HG02884 (cell line): ENCODE results near the gene DNAJB8.

Experiments
- ATAC-seq: cut with Tn5 transposase; IDR thresholded peaks from one replicate; pipeline ENCODE4 v1.9.1; 2021; ENCODE audit warnings: mild to moderate bottlenecking, moderate library complexity; ENCODE audit not compliant: unreplicated experiment

Gene DNAJB8

DNA sequence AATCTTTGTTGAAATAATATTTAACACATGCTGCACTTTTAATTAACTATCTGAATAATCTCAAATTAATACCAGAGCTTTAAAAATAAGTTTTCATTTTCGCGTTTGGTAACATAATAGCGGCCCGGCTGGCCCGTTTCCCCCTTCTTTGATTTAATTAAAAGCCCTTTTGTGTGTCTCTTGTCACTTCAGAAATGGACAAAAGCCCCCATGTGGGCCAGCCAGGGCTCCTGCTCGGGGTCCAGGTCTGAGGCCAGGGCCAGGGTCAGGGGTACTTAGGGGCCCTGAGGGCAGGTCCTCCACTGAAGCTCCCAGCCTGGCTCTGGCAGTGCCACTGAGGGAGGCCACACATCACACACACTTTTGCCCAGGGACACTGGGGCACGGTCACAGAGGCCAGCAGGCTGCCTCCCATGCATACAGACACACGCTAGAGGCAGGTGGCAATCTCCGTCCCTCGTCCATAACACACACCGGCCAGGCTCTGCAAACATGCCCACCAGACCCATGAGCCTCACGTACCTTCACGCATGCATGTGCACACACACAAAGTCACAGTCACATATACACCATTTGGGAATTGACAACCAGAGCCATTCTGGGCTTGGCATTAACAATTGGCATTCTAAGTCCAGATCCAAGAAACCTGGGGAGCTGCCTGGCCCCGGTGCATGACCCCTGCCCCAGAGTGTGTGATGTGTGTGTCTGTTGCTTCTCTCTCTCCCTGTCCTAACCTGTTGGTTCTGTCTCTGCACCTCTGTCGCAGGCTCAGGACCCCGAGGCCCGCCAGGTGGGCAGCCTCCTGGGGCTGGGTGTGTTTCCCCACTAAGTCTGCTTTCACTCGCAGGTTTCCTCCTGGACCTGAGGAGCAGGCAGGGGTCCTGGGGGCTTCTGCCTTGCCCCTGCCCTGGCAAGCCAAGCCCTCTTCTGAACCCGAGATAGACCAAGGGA, 38.5 kb downstream of the DNAJB8 start:
- ATAC-seq = no peak

DNA sequence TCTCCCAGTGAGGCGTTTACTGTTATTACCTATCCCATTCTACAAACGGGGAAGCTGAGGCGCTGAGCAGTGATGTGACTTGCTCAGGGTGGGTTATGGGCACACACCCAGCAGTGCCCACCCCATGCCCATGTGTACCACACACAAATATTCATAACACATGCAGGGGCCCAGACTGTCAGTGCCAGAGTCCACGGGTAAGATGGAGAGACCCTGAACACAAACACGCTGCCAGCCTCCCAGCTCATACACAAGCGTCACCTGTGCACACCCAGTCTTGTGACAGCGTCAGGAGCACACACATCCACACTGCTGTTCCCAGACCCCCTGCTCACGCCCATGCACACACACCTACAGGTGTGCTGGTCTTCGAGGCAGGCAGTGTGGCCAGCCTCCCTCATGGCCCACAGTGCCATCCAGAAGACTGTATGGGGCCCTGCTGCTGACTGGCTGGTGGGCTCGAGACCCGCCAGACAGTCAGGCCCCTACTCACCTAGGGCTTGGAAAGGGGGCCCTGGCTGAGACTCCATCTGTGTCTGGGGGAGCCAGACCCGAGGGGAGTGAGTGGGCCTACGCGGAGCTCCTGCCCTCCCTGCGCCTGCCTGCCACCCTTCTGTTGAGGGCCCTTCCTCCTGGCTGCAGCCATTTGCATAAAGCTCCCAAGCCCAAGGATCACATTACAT, 39.4 kb downstream of the DNAJB8 start:
- no peak for ATAC-seq

DNA sequence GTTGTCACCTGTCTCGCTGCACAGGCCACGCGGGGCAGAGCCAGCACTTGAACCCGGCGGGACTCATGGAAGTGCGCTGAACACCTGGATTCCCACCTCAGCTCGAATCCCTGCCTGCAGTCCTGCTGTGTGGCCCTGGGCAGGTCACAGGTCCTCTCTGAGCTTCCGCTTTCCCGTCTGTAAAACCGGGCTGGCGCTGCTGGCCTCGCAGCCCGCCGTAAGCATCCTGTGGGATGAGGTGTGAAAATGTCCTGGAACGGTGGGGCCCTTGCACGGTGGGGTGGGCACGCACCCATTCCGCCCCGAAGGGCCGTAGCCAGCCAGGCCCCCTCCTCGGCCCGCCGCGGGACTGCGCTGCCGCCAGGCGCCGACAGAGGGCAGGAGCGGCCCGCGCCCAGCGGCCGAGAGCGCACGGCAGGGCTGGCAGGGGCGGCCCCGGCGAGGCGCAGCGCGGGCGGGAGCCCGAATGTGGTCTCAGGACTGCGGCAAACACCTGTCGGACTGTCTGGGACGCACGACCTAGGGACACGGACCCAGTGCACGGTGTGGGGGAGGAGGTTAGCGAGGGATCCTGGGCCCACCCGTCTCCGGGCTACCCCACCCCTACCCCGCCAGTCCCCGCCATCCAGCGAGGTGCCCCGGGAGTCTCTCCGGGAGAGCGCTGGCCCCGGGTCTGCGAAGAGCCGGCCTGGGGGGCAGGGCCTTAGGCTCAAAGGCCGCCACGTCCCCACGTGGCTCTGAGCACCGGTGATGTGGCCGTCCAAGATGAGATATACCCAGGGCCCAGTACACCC, 40.4 kb downstream of the DNAJB8 start:
- ATAC-seq = no peak

DNA sequence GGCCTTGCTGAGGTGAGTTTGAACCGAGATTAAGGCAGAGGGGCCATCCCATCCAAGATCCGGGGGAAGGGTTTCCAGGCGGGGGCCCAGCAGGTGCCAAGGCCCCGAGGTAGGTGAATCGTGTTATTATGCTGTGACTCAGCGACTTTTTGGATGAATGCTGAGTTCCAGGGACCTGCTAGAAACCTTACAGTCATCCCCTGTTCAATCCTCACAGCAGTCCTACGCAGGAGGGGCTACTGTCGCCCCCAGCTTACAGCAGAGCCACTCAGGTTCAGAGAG, 40.9 kb downstream of the DNAJB8 start:
- ATAC-seq = no peak

DNA sequence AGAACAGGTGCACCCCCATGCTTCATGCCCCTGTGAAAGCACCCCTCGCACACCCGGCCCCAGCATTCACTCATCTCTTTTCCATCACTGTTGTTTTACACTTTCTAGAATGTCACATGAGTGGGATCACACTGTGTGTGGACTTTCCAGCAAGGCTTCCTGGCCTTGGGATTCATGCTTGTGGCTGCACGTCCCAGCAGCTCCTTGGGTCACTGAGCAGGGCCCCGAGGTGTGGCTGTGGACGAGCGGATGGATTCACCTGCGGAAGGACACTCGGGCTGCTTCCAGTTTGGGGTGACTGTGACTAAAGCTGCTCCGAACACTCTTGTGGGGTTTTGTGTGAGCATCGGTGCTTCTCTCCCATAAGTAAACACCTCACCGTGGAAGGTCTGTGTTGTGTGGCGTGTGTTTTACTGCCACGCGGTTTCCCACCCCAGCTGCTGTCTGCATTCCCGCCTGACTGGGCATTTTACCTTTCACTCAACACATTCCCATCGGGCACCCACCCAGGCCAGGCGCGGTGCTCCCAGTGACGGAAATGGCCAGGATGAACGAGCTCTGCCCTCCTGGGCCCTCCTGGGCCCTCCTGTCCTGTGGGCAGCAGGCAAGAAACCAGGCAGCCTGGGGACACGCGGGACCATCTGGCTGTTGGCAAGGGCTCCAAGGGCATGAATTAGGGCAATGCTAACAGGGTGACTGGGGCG, 41.4 kb downstream of the DNAJB8 start:
- ATAC-seq = no peak

DNA sequence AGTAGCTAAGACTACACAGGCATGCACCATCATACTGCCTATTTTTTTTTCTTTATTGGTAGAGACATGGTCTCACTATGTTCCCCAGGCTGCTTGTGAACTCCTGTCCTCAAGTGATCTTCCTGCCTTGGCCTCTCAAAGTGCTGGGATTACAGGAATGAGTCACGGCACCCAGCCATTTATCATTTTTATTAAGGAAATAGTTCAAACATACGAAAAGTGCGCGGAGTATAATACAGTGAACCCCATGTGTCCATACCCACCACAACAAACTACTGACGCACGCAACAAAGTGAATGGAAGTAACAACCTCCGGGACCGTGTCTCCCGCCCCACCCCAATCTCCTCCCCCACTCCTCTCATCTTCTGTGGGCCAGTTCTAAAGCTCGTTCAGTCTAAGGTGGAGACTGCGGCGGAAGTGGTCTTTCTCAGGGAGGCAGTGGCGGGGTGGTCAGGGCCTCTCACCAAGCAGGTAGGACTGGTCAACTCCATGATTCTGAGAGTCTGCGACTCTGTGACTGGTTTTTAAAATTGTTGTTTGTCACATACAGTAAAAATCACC, 42.1 kb downstream of the DNAJB8 start:
- ATAC-seq = no peak

DNA sequence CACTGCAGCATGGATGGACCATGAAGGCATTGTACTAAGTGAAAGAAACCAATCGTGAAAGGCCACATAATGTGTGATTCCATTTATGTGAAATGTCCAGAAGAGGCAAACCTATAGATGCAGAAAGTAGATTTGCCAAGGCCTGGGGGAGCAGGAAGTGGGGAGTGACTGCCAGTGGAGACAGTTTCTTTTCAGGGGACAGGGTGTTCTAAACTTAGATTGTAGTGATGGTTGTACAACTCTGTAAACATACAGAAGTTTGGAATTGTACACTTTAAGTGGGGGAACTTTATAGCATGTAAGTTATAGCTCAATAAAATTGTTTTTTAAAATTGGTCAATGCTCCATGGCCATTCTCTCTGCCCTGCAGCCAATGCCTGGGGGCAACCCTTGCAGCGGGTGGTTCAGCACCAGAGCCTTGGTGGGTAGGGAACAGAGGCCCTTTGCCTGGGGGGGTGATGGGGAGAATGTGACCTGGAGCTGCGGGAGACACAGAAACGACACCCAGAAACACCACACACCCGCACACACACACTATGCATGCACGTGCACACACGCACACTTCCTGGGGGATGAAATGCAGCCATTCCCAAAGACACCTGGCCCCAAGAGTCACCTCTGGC, 43.1 kb downstream of the DNAJB8 start:
- no peak for ATAC-seq

DNA sequence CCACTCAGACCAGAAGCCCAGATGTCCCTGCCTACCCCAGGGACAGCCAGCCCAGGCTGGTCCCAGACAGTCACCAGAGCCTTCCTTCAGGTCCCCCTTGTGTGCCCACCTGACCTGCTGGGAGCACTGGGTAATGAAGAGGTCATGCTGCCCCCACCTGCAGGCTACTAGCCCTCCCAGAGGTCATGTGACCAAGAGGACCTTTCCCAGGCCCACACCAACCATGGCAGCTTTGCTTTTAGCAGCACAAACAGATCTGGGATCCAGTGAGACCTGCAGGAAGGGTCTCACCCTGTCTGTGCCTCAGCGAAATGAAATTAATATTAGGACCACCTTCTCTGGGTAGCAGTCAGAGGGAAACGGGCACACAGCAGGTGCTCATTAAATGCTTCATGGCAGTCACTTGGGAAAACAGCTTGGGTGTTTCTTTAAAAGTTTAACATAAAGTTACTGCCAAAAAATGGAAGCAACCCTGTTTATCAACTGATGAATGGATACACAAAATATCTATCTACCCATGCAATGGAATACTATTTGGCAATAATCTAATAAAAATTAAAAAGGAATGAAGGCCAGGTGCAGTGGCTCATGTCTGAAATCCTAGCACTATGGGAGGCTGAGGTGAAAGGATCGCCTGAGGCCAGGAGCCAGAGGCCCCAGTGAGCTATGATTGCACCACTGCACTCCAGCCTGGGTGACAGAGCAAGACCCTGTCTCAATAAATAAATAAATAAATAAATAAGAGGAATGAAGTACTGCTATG, 43.7 kb downstream of the DNAJB8 start:
- no peak for ATAC-seq

DNA sequence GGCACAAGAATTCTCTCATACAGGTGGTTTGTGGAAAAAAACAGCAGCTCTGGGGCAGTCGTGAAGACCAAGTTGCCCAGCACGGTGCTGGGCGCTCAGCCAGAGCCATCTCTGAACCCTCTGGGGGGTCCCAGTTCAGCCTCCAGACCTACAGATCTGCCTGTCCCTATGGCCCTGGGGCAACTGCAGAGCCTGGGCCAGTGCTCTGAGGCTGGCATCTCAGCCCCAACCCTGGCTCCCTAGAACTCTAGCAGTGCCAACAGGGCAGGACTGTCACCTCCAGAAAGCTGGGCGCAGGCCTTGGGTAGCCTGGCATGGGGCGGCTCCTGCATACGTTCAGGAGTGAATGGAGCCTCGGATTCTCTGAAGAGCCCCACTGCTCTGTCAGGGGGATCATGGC, 44.7 kb downstream of the DNAJB8 start:
- no peak for ATAC-seq

DNA sequence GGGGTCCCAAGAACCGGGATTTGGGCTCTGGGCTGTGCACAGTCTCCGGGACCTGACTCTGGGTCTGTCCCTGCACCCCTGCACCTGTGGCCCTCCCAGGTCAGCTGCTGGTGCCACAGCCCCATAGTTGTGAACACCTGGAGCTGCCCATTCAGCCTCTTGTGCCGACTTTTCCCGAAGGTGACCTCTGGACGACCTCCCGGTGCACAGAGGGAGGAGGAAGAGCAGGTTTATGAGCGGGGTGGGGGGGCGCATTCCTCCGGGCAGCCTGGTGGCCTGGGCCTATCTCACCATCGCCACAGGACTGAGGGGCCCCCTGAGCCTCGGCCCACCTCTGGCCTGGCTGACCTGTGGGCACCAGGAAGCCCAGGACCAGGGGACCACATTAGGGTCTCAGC, 45.3 kb downstream of the DNAJB8 start:
- ATAC-seq = no peak

DNA sequence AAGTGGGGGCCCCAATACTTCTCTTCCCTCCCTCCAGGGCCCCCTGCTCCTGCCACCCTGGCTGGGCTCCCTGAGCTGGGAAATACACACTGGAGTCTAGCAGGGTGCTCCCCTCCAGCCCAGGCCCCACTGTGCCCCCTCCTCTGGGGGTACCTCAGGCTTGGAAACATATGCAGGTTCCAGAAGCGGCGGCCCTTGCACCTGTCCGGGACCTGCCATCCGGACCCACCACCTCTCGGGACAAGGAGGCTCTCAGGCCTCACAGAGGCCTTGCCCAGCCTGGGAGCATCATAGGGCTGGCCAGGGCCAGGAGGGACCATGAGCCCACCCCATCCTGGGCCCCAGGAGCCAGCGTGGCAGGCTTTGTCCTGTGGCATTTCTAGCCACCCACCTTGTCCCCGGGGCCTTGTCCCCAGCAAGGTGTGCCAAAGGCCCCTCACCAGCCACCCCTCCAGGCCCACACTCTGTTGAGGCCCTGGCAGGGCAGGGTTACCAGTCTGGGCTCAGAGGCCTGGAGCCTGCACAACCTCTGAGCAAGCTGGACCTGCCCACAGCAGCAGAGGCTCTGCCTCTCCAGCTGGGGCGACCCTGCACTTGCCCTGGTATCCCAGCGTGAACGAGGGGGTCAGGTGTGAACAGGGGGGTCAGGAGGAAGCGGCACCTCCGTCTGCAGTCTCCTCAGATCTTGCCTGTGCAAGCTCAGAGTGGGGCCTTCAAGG, 45.8 kb downstream of the DNAJB8 start:
- ATAC-seq = no peak

DNA sequence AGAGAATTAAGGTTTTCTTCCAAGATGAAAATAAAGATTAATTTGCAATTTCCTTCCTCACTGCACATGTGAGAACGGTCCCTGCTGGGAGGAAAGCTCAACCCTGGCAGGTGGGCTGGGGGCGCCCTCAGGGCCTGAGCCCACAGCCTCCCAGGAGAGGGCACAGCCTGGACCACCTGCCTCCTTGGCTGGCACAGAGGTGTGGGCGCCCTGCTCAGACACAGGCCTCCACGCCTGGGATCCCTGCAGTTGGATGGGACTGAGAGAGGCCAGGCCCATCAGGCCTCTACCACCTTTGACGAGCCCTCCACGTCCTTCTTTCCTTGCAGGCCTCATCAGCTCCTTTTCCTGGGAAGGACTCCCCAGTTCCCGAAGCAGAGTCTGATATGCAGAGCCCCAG, 46.4 kb downstream of the DNAJB8 start:
- no peak for ATAC-seq

DNA sequence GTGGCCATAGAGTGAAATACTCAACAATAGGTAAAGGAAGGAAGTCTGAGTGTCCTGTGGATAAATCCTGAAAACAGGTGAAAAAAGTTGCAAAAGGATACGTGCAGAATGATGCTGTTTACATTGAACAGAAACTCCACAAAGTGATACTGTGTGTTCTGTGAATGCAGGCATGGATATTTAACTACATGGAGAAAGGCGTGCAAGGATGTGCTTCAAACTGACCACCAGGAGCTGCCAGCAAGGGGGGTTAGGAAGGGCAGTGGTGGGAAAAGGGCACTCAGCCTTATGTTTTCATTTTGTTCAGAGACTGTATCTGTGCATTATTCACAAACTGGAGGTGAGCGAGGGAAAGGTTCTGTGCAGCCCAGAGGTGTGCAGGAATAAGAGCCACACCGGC, 47.4 kb downstream of the DNAJB8 start:
- ATAC-seq = no peak

DNA sequence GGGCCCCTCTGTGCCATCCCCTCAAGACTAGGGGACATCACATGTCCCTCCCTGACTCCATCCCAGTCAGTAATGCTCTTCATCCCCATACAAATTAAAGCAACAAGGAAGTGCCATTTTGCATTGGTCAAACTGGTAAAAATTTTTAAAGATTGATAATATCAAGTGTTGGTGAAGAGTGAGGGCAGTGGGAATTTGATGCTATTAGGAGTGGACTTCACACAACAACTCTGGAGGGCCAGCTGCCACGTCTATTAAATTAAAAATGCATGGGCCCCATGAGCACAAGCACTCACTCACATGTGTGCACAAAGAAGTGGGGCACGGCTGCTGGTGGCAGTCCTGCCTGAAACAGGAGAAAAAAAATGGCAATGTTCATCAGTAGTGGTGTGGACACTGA, 47.8 kb downstream of the DNAJB8 start:
- no peak for ATAC-seq

DNA sequence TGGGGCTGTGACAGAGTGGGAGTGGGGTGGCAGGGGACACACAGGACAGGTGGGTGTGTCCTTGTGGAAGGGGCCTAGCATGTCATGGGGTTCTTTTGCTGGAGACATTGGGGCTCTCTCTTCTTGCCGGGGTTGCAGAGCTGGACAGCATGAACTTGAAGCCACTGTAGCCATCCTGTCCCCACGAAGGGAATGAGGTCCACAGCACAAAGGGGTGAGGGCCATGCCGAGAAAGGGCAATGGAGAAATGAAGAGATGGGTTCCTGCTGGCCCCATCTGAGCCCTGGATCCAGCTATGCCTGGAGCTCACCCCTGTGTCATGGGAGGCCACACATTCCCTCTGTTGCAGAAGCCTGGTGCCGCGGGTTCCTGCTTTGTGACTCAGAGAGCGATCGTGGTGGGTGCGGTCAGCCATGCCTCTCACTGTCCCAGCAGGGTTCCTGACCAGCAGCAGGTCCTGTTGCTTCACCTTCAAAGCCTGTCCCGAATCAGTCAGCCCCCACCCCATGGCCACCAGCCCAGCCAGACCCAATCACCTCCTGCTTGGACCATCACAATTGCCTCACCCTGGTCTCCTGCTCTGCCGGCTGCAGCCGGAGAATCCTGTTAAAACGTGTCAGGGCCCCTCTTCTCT, 50.0 kb downstream of the DNAJB8 start:
- ATAC-seq = no peak

DNA sequence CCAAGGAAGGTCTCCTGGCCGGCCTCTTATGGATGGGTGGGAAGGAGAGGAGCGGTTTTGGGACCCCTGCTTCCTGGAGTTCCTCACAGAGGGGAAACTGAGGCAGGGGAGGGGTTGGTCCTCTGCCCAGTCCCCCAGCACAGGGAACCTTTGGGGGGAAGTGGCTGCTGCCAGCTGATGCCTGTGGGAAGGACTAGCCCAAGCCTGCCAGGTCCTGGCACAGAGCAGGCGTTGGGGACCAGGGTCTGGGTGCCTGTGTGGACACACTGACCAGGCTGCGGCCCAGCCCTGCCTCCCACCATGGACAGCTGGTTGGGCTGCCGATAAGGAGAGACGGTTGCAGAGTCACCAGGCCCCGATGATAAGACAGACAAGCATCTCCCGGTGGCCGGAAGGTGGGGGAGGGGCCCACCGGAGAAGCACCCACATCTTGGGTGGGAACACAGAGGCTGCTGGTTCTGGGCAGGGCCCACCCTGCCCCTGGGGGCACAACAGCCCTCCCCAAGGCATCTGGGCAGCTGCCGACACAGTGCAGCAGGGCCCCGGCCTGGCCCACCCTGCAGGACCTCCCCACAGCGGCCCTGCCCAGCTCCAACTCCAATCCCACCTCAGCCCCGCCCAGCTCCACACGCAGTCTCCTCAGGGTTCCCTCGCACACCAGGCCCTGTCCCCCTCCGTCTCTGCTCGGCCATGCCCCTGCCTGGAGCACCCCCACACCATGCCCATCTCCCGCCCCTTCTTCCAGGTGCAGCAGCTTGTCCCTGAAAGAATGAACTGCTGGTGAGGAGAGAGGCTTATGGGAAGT, 50.7 kb downstream of the DNAJB8 start:
- ATAC-seq = no peak

DNA sequence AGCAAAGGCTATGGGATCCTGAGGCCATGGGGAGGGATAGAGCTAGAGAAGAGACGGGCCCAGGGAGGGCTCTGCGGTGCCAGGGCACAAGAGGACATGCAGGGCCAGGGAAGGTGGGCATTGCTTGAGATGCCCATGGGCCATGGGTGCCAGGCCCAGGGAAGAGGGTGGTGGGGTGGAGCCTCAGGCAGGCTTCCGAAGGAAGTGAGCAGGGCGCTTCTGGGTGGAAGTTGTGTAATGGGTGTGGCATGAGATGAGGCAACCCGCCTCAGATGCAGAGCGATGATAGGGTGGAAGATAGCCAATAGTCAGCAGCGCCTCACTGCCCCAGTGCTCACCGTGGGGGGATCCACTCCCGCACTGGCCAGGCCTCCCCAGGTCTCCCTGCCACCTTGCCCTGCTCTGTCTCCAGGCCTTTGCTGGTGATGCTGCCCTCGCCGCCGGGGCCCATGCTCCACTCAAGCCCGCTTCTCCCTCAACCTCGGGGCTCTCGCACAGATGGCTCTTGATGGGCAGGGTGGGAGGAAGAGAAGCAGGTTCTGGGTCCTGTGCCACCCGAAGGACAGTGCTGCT, 51.4 kb downstream of the DNAJB8 start:
- no peak for ATAC-seq
